ENCODE measurements around the gene SMIM35.

- TF ChIP-seq CTCF (IDR thresholded peaks at IDR 0.05) = no peak
- no peak for TF ChIP-seq POLR2A (IDR thresholded peaks at IDR 0.05)
Measured at GRCh38 chr11:118129471-118130172, 42.9 kb upstream of the SMIM35 start.
